GM12873 (cell line): ENCODE results near the gene CDH12.

Experiments used
- TF ChIP-seq, protein P1 (sequence below): IDR thresholded peaks from 2 replicates; pipeline ENCODE4 v1.5.1; 2012; ENCODE audit warnings: low read depth, mild to moderate bottlenecking, moderate library complexity, low read length, control low read depth; ENCODE audit not compliant: insufficient read depth; ENCODE audit errors: missing control alignments

Gene CDH12

DNA sequence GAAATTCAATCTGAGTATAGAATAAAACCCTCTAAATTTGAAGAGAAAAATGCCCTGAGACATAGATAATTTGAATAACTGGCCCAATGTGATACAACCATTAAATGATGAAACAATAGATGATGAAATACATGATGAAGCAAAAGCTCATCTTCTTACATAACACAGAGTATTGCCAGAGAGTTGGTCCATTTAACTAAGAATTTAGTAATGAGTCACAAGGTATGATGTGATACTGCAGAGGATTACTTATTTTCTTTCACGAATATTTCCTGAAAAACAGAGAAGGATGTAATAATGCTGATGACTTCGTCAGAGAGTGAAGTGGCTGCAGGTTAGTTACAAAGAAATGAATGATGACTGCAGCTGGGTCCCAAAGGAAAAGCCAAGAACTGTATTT lies 379.3 kb downstream of the CDH12 start:
- TF ChIP-seq, protein P1, sequence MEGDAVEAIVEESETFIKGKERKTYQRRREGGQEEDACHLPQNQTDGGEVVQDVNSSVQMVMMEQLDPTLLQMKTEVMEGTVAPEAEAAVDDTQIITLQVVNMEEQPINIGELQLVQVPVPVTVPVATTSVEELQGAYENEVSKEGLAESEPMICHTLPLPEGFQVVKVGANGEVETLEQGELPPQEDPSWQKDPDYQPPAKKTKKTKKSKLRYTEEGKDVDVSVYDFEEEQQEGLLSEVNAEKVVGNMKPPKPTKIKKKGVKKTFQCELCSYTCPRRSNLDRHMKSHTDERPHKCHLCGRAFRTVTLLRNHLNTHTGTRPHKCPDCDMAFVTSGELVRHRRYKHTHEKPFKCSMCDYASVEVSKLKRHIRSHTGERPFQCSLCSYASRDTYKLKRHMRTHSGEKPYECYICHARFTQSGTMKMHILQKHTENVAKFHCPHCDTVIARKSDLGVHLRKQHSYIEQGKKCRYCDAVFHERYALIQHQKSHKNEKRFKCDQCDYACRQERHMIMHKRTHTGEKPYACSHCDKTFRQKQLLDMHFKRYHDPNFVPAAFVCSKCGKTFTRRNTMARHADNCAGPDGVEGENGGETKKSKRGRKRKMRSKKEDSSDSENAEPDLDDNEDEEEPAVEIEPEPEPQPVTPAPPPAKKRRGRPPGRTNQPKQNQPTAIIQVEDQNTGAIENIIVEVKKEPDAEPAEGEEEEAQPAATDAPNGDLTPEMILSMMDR, result no peak

GRCh38 chr5:22471154-22471553 lies 382.0 kb downstream of the CDH12 start:
- TF ChIP-seq, protein P1, result no peak

- TF ChIP-seq, protein P1, result no peak
Observed at GRCh38 chr5:22470408-22470807, 382.7 kb downstream of the CDH12 start.

GRCh38 chr5:22465616-22466015 lies 387.5 kb downstream of the CDH12 start:
- TF ChIP-seq, protein P1, result no peak

GRCh38 chr5:22465177-22465576 lies 388.0 kb downstream of the CDH12 start:
- TF ChIP-seq, protein P1, result no peak

GRCh38 chr5:22460189-22460588 lies 393.0 kb downstream of the CDH12 start:
- TF ChIP-seq, protein P1, result no peak

DNA sequence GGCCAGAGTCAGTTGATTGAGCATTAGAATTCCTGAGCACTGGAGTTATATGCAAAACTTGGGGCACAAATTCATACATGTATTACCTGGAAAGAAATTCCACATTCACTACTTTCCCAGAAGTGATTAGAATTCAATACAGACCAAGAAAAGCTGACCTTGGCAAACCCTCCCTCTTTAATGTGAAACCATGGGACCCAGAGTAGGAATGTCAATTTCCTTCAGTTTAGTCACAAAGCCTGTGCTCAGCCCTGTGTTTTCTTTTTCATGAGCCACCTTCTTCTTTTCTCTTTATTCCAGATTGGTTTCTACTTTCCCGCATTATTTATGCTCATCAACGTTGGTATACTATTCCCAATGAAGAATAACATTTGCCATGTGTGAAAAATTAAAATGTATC lies 420.2 kb downstream of the CDH12 start:
- TF ChIP-seq, protein P1, result no peak

DNA sequence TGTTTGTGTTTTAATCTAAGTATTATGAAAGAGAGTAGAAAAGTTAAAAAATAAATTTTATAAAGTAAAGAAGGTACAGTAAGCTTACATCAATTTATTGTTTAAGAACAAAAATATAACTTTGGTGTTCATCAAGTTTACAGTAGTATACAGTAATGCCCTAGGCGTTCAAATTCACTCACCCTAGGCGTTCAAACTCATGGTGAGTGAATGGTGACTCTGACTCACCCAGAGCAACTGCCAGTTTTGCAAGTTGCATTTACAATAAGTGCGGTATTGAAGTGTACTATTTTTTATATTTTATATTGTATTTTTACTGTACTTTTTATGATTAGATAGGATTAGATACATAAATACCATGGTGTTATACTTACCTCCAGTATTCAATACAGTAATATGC lies 421.3 kb downstream of the CDH12 start:
- TF ChIP-seq, protein P1, result no peak
